Measurements from ENCODE around the gene LAMA2.

- TF ChIP-seq GATA2 (IDR thresholded peaks at IDR 0.05; ENCODE audit: low read depth, low read length) (no peak), GATA3 (IDR thresholded peaks at IDR 0.05; ENCODE audit: low read depth, low read length) (no peak)
Measured at GRCh38 chr6:129525055-129525454, 642.1 kb downstream of the LAMA2 start.

Data from SH-SY5Y (cell line).